ENCODE data around the gene SLC2A13.

GRCh38 chr12:39972119-39972518, 133.8 kb downstream of the SLC2A13 start:
- no peak for TF ChIP-seq POLR2A (IDR thresholded peaks at IDR 0.05)
- no peak for TF ChIP-seq CTCF (IDR thresholded peaks at IDR 0.05)

All from lower leg skin (tissue), 3 donors.